Stimulated activated CD8-positive, alpha-beta memory T cell treated with anti-CD3 and anti-CD28 coated beads, Interleukin-7, amount 100 ng/mL, for 24 hours (primary cell): ENCODE data around the gene ZCCHC2.

Experiments
- DNase-seq: peaks from one replicate; pipeline ENCODE4 v3.0.0-alpha.2; 2020; ENCODE audit warnings: low read depth

ZCCHC2 gene

DNA sequence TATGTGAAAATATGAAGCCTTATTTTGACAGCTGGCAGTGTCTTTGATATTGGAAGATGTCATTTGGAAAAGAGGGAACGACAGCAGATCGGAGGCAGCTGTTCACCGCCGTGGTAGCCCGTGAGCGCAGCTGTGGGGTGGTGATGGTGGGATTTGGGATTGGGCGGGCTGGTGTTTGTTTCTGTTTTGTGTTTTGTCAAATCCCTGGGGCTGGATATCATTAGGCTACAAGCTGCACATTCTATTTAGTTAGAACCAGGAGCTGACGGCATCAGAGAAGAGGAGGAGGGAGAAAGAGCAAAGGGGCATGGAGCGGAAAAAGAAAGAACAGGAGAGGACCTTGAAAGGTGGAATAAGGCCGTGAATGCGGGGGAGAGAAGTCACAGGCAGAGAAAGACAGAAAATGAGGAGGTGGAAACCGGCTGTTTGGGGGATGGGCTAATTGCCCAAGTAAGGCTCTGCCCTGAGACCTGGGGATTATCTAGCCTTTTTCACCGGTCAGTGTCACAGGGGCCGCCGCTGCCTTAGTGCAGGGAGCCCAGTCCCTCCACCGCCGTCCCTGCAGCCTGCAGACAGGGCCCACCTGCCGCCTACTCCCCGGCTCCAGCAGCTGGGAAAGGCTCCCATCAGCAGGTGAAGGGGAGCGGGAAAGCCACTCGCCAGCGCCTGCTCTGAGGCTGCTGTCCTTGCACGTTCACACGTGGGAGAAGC lies 88.0 kb downstream of the ZCCHC2 start:
- DNase-seq: no peak

DNA sequence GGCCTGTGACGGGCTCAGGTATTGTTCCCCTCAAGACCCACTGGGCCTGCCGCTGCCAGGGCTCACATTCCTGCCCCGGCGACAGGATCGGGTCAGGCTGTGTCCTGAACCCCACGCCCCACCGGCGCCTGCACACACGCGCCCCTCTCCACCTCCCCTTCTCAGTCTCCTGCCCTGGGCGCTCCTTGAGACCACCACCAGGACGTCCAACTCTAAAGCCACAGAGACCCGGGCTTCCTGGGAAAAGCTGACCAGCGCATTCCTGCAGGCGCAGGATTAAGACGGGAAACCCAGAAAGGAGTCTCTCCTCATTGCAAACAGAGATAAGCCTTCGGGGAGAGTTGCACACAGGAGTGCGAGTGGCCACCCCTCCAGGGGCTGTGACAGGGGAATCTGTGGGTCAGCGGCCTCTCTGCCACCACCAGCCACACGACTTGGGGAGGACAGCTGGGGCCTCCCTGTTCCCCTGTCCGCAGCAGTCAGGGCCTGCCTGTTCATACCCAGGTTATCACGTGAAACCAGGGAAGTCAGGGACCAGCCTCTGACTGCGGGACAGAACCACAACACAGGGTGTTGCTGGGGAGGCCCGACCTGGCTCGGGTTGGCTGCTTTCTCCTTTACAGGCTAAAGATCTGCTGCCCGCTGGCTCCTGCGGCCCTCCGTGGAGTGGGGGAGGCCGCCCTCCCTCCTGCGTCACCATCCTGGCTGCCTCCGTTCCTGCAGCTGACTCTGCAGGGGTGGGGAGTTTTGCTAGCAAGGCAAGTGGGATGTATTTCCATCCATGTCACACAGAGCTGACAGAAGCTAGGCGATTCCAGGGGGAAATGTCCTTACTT lies 88.8 kb downstream of the ZCCHC2 start:
- DNase-seq: no peak

DNA sequence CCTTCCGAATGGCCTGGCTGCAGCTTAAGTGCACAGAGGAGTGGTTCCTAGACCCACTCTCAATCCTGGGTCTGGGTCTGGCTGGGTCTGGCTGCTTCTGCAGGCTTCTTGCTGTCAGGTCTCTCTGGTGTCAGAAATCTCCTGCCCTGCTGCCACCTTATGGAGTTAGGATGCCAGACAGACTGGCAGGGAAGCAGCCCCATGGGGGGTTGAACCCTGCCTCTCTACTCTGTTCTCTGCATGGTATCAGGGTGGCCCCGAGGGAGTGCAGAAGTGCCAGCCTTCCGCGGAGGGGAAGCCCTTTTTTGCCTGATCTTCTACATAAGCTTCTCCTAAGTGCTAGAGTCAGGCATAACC lies 89.4 kb downstream of the ZCCHC2 start:
- no peak for DNase-seq

DNA sequence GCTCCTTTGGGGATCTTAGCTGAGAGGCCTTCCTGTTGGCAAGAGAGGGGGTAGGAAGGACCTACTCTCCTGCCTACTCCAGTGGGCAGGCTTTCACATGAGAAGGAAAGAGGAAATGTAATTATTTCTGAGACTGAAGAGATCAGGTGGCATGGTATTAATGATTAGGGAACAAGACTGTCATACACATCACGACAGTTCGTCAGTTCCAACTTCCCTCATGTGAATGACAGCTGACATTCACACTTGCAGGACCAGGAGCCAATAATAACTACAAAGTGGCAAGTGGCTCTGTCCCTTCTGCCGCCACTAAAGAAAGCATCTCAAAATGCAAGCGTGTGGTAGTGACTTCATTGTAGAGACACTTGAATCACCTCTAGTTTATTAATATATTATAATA lies 90.0 kb downstream of the ZCCHC2 start:
- no peak for DNase-seq

DNA sequence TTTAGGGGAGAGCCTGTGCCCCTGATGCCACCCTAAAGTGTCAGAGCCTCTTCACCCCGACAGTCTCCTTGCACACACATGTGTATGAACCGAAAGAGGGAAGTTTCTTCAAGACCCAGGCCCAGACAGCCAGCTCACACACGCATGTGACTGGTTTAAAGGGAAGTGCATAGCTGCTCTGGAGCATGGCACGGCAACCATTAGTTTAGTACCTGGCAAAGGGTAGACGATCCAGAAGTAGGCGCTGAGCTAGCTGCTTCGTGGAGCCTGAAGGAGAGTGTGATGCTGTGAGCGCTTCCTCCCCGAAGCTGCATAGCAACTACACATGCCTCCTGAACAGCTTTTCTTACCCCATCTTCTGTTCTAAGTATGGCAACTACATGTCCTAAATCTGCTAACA lies 91.7 kb downstream of the ZCCHC2 start:
- DNase-seq: no peak

DNA sequence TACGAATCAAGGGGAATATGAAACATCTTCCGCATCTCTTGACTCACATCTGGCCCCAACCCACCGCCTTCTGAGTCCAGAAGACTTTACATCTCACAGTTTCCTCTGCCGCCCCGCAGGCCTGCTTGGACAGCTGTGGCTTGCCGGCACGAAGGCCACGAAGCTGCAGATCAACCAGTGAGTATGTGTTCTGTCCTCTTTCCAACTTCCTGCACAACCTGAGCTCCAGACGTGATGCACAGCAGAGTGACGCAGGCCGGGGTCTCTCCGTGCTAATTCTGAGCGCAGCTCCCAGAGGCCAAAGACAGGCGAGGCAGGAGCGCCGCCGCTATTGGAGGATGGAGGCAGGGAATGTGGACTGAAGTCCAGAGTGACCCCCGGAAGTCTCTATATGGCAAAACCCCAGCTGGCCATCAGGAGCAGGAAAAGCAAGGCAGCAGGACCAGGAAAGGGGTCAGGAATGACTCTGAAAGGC lies 93.5 kb downstream of the ZCCHC2 start:
- DNase-seq: no peak

DNA sequence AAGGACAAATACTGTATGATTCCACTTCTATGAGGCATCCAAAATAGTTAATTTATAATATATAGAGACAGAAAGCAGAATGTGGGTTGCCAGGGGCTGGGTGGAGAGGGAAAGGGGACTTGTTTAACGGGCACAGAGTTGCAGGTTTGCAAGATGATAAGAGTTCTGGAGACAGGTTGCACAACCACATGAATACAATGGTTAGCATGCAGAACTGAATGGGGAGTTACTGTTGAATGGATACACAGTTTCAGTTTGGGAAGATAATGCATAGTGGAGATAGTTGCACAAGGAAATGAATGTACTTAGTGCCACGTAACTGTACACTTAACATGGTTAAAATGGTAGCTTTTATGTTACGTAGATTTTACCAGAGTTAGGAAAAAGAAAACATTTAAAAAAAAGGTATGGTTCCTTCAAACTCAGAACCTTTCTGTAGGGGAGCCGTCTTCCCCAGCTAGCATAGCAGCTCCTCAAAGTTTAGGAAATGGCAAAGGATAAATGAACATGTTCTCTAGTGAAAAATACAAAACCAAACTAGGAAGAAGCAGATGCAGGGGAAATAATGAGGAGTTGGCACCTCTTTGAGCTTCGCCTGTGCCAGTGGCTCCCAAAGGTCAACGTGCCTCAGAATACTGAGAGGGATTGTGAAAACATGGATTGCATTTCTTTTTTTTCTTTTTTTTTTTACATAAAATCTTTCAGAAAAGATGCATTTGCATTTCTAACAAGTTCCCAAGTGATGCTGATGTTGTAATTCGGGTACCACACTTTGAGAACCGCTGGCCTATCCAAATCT lies 95.2 kb downstream of the ZCCHC2 start:
- no peak for DNase-seq

DNA sequence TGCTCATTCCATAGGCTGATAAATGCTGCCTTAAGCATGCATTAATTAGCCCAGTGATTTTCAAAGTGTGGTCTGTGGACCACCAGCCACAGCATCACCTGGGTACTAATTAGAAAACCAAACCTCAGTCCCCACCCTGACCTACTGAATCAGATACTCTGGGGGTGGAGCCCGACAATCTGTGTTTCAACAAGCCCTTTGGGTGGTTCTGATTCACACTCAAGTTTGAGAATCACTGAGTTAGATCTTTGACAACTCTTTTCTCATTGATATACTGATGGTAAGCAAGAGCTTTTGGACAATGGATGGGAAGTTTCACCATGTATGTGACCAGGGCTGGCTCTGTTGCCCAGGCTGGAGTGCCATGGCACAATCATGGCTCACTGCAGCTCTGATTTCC lies 95.9 kb downstream of the ZCCHC2 start:
- no peak for DNase-seq

DNA sequence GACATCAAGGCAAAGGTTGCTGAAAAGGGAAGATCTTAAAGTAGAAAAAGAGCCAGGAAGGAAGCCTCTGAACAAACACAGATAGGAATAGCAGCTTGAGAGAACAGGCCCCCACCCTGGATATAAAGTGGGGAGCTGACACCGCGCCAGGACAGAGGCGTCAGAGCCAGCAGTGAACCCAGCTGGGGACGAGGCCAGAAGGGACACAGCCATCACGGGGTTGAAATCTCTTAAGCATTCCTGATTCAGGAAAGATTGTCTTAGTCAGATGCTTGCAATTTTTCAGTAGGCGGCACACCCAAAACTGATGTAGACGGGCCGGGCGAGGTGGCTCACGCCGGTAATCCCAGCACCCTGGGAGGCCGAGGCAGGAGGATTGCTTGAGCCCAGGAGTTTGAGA lies 98.7 kb downstream of the ZCCHC2 start:
- no peak for DNase-seq

DNA sequence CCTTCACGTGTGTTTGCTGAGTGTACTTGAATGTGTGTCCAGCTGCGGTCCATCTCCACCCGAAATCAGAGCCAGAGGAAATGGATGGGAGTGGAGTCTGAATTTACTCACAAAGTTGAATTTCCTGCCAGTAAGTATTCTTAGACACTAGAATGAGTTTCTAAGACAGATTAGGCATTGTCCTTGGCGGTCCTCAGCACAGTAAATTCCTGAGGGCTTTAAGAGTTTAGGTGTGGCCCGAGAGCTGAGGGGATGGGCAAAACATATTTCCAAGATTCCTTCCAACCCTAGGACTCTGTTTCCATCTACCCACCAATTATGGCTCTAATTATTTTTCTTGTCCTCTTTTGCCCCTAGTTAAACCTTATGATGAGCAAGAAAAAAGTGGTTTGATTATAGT lies 102.2 kb downstream of the ZCCHC2 start:
- DNase-seq: no peak
